ENCODE data around the gene NGB. TPM values are rescaled to one million over a fixed set of nuclear protein-coding genes. Genes with fewer than 3 reads are reported as not detected.

Gene NGB, protein sequence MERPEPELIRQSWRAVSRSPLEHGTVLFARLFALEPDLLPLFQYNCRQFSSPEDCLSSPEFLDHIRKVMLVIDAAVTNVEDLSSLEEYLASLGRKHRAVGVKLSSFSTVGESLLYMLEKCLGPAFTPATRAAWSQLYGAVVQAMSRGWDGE
- not detected for total RNA-seq (2021; ENCODE audit: unreplicated experiment)
- not detected in 2 replicates for polyA plus RNA-seq (2012)
- percentile 10 among the genes with signal in this experiment for Bru-seq, nascent RNA
- not detected for BruChase-seq, experiment 1, labeled RNA remaining after a 6-hour chase
- not detected for BruChase-seq, experiment 2, labeled RNA remaining after a 2-hour chase
- long read RNA-seq: 0 reads

GRCh38 chr14:77271113-77271710, at the start of gene NGB:
Gene NGB, minus strand, starts transcription at chr14:77271206. Its CDS starts 269 bp downstream, at chr14:77270937.
- H3K27me3 ChIP-seq (ENCODE audit: insufficient read depth, low read length): no peaks in the 10 kb centered on the region

More at GRCh38 chr14:77271113-77271710, at the start of gene NGB:
- H3K27ac ChIP-seq (ENCODE audit: low read depth, low read length): no peak within 1 kb of the TSS
- H3K9ac ChIP-seq (ENCODE audit: low read length): no peak within 1 kb of the TSS
- H2AFZ ChIP-seq (ENCODE audit: low read depth, low read length, poor library complexity, severe bottlenecking): no peak within 1 kb of the TSS
- no peaks in the 10 kb centered on the region for H4K20me1 ChIP-seq (ENCODE audit: insufficient read depth)
- ATAC-seq (no peak), DNase-seq (ENCODE audit: low read depth, low spot score) (no peak)
- no peaks in the 10 kb centered on the region for H3K79me2 ChIP-seq (ENCODE audit: insufficient read depth, low read length)
- H3K4me3 ChIP-seq (replicated peaks in 1 of 2; ENCODE audit: low read depth in 1 of 2, low read length in 2 of 2): no peak within 1 kb of the TSS
- H3K36me3 ChIP-seq (ENCODE audit: control insufficient read depth in 1 of 2, insufficient read depth in 2 of 2, low read length in 2 of 2): no peaks in the 10 kb centered on the region
- ChIA-PET CTCF (no interaction called here), RAD21 (ENCODE audit: low non-redundant PET in 1 of 2, low total read pairs in 2 of 2, uncharacterized antibody in 2 of 2, unreplicated experiment in 2 of 2) (no interaction called here), POLR2A (no interaction called here)
- TF ChIP-seq SP1 (IDR thresholded peaks at IDR 0.05; ENCODE audit: low read depth): no peak
- no peak for TF ChIP-seq CBX3 (IDR thresholded peaks at IDR 0.05; ENCODE audit: low read depth)
- TF ChIP-seq CTCF (IDR thresholded peaks at IDR 0.05 in 2 of 3, conservative IDR thresholded peaks at IDR 0.05 in 1 of 3; ENCODE audit: borderline replicate concordance in 1 of 3, insufficient read depth in 1 of 3, low read depth in 2 of 3, low read length in 2 of 3): no peak
- TF ChIP-seq ZBTB33 (IDR thresholded peaks at IDR 0.05; ENCODE audit: extremely low read depth, insufficient replicate concordance, low read length): no peak
- no TSS peak for BruUV-seq (replicated peaks)
- no peak within 1 kb of the TSS for H3K4me2 ChIP-seq (ENCODE audit: low read length)
- no peaks in the 10 kb centered on the region for H3K4me1 ChIP-seq (ENCODE audit: control insufficient read depth in 1 of 2, insufficient read depth in 2 of 2, low read length in 2 of 2)
- no peaks in the 10 kb centered on the region for H3K9me3 ChIP-seq (ENCODE audit: control insufficient read depth in 1 of 2, insufficient read depth in 1 of 2, low read depth in 1 of 2, low read length in 2 of 2)
- H3K9me2 ChIP-seq (ENCODE audit: insufficient read depth): no peaks in the 10 kb centered on the region
- intact Hi-C loops (cut with micrococcal nuclease): no loop called here

All from HCT116 (cell line).